PFSK-1 (cell line): ENCODE data around the gene CD99.

ENCODE experiments used
- FOXP2 ChIP-seq: optimal IDR thresholded peaks from 2 replicates; pipeline ENCODE3; 2011; ENCODE audit warnings: borderline replicate concordance, control low read depth, inconsistent platforms; ENCODE audit not compliant: insufficient read depth; ENCODE audit errors: extremely low read length, extremely low read depth
- POLR2AphosphoS5 ChIP-seq: IDR thresholded peaks from 2 replicates; pipeline ENCODE4 v1.6.1; 2012; ENCODE audit warnings: low read depth, mild to moderate bottlenecking, control low read depth, low read length, moderate library complexity
- REST ChIP-seq, 2 experiments: IDR thresholded peaks; 2 replicates each; pipeline versions ENCODE4 v1.6.1 to v1.8.0; 2011 to 2012; ENCODE audit warnings: low read depth in 2 of 2, low read length in 2 of 2, control low read depth in 1 of 2, inconsistent platforms in 1 of 2, mild to moderate bottlenecking in 1 of 2, moderate library complexity in 1 of 2; ENCODE audit not compliant: insufficient read depth in 1 of 2
- SIN3A ChIP-seq: IDR thresholded peaks from 2 replicates; pipeline ENCODE4 v1.6.1; 2012; ENCODE audit warnings: mild to moderate bottlenecking, low read length, moderate library complexity, borderline replicate concordance; ENCODE audit not compliant: insufficient read depth
- TAF1 ChIP-seq: IDR thresholded peaks from 2 replicates; pipeline ENCODE4 v1.6.1; 2012; ENCODE audit warnings: low read length, control low read depth, borderline replicate concordance; ENCODE audit not compliant: insufficient read depth

The CD99 gene

DNA sequence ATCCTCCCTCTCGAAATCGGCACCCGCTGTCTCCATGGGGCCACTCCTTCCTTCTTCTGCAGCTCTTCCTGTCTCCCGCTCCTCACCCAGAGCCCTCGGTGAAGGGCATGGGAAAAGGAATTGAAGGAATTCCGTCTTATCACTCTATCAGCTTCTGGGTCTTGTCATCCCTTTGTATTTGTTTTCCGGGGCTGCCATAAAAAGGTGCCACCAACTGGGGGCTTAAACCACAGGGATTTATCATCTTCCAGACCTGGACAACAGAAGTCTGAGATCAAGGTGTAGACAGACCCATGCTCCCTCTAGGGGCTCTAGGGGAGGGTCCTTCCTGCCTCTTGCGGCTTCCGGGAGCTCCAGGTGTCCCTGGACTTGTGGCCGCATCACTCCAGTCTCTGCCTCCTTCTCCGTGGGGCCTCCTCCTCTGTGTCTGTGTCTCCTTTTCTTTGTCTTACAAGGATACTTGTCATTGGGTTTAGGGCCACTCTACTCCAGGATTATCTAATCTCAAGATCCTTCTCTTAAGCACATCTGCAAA lies 24.0 kb downstream of the CD99 start:
- no peak for TF ChIP-seq TAF1
- no peak for TF ChIP-seq SIN3A
- no peak for TF ChIP-seq FOXP2
- TF ChIP-seq POLR2AphosphoS5: no peak
- TF ChIP-seq REST (IDR thresholded peaks at IDR 0.05; ENCODE audit: insufficient read depth in 1 of 2, low read depth in 2 of 2, low read length in 2 of 2): no peak

DNA sequence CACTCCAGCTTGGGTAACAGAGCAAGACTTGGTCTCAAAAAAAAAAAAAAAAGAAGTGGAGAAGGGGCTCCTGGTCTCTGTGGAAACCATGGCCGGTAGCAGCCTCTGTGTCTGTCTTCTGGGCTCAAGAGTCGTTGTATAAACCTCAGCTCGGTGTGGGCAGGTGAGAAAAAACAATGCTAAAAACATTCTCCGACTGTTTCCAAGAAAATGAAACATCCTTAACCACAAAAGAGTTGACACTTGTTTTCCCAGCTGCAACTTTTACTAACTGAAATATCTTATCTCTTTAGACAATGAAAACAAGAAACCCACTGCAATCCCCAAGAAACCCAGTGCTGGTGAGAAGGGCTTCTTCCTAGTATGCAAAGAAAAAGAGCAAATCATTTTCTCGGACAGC lies 26.2 kb downstream of the CD99 start:
- TF ChIP-seq FOXP2 (no peak), SIN3A (no peak), POLR2AphosphoS5 (no peak), REST (IDR thresholded peaks at IDR 0.05; ENCODE audit: insufficient read depth in 1 of 2, low read depth in 2 of 2, low read length in 2 of 2) (no peak), TAF1 (no peak)

- TF ChIP-seq TAF1: no peak
- no peak for TF ChIP-seq REST (IDR thresholded peaks at IDR 0.05; ENCODE audit: insufficient read depth in 1 of 2, low read depth in 2 of 2, low read length in 2 of 2)
- TF ChIP-seq SIN3A: no peak
- no peak for TF ChIP-seq FOXP2
- TF ChIP-seq POLR2AphosphoS5: no peak
Measured at GRCh38 chrX:2718821-2719220, 27.7 kb downstream of the CD99 start.

DNA sequence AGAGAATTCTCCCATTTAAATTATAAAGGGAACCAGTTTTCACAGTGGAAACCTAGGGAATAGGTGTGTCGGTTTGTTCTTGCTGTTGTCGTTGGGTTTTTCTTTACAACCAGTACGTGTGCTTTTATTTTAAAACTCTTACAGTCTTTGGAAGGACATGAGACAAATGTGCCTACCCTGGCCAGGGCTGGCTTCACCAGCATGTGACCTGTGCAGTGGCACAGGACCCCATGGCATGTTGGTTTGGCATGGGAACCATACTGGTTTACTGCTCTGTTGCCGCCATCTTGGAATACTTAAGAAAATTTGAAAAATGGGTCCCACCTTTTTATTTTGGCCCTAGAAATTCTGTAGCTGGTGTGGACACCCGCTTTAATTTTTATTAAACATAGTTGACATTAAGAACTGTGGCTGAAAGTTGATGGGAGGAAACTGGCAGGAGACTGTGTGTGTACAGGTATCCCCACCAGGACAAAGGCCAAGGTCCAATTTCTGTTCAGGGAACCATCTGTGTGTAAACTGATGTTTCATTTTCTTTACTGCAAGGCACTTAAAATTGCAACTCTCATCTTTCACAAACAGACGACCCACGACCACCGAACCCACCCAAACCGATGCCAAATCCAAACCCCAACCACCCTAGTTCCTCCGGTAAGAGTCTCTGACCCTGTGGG lies 28.8 kb downstream of the CD99 start:
- TF ChIP-seq SIN3A (no peak), REST (IDR thresholded peaks at IDR 0.05; ENCODE audit: insufficient read depth in 1 of 2, low read depth in 2 of 2, low read length in 2 of 2) (no peak)

GRCh38 chrX:2723286-2723879 lies 32.3 kb downstream of the CD99 start:
- no peak for TF ChIP-seq REST (IDR thresholded peaks at IDR 0.05; ENCODE audit: insufficient read depth in 1 of 2, low read depth in 2 of 2, low read length in 2 of 2)
- TF ChIP-seq TAF1: no peak
- no peak for TF ChIP-seq SIN3A
- TF ChIP-seq FOXP2: no peak
- no peak for TF ChIP-seq POLR2AphosphoS5
